Endothelial cell of umbilical vein (primary cell): Measurements from ENCODE around the gene CRYBA4. TPM values are rescaled to one million over a fixed set of nuclear protein-coding genes. Genes with fewer than 3 reads are reported as not detected.

Source experiments
- BruUV-seq: library from RNA; stranded (reverse); fragments of 400-500 nt; replicated peaks from 2 replicates; lab custom pipeline; 2021; lab: Mats Ljungman, UMichigan
- CTCF ChIA-PET: fragments of 300-600, 350-600 bp; sonication (Branson Sonifier 250); formaldehyde crosslinking; loops from one replicate; lab custom pipeline; 2021; ENCODE audit warnings: antibody characterized with exemption, inconsistent platforms; lab: Charles Lee
- POLR2A ChIA-PET: fragments of 300-600, 350-600 bp; sonication (Branson Sonifier 250); formaldehyde crosslinking; loops from one replicate; lab custom pipeline; 2021; ENCODE audit warnings: antibody characterized with exemption, inconsistent platforms; lab: Charles Lee
- DNase-seq: peaks from one replicate; pipeline ENCODE4 v3.0.0-alpha.2; 2011; ENCODE audit warnings: low read depth, low spot score
- FAIRE-seq: peaks from 2 replicates; lab custom pipeline; 2011; peaks lifted over from hg19 to GRCh38; lab: Jason Lieb, UNC
- H2AFZ ChIP-seq: 2 replicates; pipeline ENCODE4 v1.6.0; 2012; ENCODE audit warnings: low read depth, low read length, control low read depth, inconsistent platforms
- H3K27ac ChIP-seq: 2 replicates; pipeline ENCODE4 v1.5.1; 2011; ENCODE audit warnings: low read depth, mild to moderate bottlenecking, control low read depth, low read length, moderate library complexity; ENCODE audit not compliant: insufficient read depth
- H3K27me3 ChIP-seq, 2 experiments: 2 replicates each; pipeline versions ENCODE4 v1.6.0 to v1.6.1; 2011; ENCODE audit warnings: low read length in 2 of 2, mixed read lengths in 1 of 2; ENCODE audit not compliant: control insufficient read depth in 2 of 2, insufficient read depth in 2 of 2
- H3K36me3 ChIP-seq, 2 experiments: 2 replicates in 1 of 2; 3 replicates in 1 of 2; pipeline ENCODE4 v1.5.1; 2011; ENCODE audit warnings: low read length in 2 of 2, mild to moderate bottlenecking in 1 of 2, moderate library complexity in 1 of 2; ENCODE audit not compliant: control insufficient read depth in 2 of 2, insufficient read depth in 2 of 2; ENCODE audit errors: extremely low read depth in 1 of 2
- H3K4me1 ChIP-seq: 3 replicates; pipeline ENCODE4 v1.5.1; 2011; ENCODE audit warnings: mild to moderate bottlenecking, low read length; ENCODE audit not compliant: control insufficient read depth, insufficient read depth; ENCODE audit errors: extremely low read depth
- H3K4me2 ChIP-seq: 2 replicates; pipeline ENCODE4 v1.6.1; 2011; ENCODE audit warnings: low read length, control low read depth, mixed read lengths; ENCODE audit not compliant: insufficient read depth
- H3K4me3 ChIP-seq, 3 experiments: fragments of 200-600 bp in 1 of 3; sonication (generic), shearing (Covaris generic) in 1 of 3; replicated peaks in 1 of 3; 2 replicates each; pipeline ENCODE4 v1.5.1; 2011 to 2016; ENCODE audit warnings: control low read depth in 3 of 3, low read length in 3 of 3, mild to moderate bottlenecking in 2 of 3, inconsistent platforms in 1 of 3, low read depth in 1 of 3, moderate library complexity in 1 of 3; ENCODE audit not compliant: insufficient read depth in 1 of 3
- H3K79me2 ChIP-seq: 2 replicates; pipeline ENCODE4 v1.6.0; 2012; ENCODE audit warnings: low read length, inconsistent platforms; ENCODE audit not compliant: control insufficient read depth, insufficient read depth
- H3K9ac ChIP-seq: replicated peaks from 2 replicates; pipeline ENCODE3; 2011; ENCODE audit warnings: low read length, control low read depth; ENCODE audit not compliant: insufficient read depth; ENCODE audit errors: extremely low read depth
- H3K9me1 ChIP-seq: replicated peaks from 3 replicates; pipeline ENCODE4 v1.6.0; 2011; ENCODE audit warnings: mild to moderate bottlenecking, low read length; ENCODE audit not compliant: control insufficient read depth, insufficient read depth; ENCODE audit errors: extremely low read depth
- H3K9me3 ChIP-seq: replicated peaks from 2 replicates; pipeline ENCODE4 v1.5.1; 2012; ENCODE audit warnings: low read length, inconsistent platforms; ENCODE audit not compliant: control insufficient read depth, insufficient read depth
- H4K20me1 ChIP-seq: replicated peaks from 2 replicates; pipeline ENCODE3; 2011; ENCODE audit warnings: mild to moderate bottlenecking, low read length; ENCODE audit not compliant: control insufficient read depth, insufficient read depth; ENCODE audit errors: extremely low read depth
- CTCF ChIP-seq, 2 donors: IDR thresholded peaks; 1 replicate in 1 of 2; 2 replicates in 1 of 2; pipeline ENCODE4 v1.5.1; 2011; ENCODE audit warnings: low read length in 2 of 2, mild to moderate bottlenecking in 2 of 2, moderate library complexity in 2 of 2, control low read depth in 1 of 2, inconsistent platforms in 1 of 2, low read depth in 1 of 2; ENCODE audit not compliant: insufficient read depth in 1 of 2; ENCODE audit errors: extremely low read depth in 1 of 2
- EZH2 ChIP-seq: IDR thresholded peaks from 2 replicates; pipeline ENCODE4 v1.6.1; 2012; ENCODE audit warnings: borderline replicate concordance, low read depth, mild to moderate bottlenecking, moderate library complexity, low read length, inconsistent platforms; ENCODE audit not compliant: severe bottlenecking
- FOS ChIP-seq: IDR thresholded peaks from 2 replicates; pipeline ENCODE4 v1.6.1; 2011; ENCODE audit warnings: mild to moderate bottlenecking, low read length, moderate library complexity, borderline replicate concordance; ENCODE audit not compliant: insufficient read depth
- GATA2 ChIP-seq: IDR thresholded peaks from 2 replicates; pipeline ENCODE4 v1.7.0; 2011; ENCODE audit warnings: low read depth, mild to moderate bottlenecking, moderate library complexity, mixed read lengths, low read length; ENCODE audit not compliant: insufficient read length, insufficient read depth
- JUN ChIP-seq: IDR thresholded peaks from 2 replicates; pipeline ENCODE4 v1.6.1; 2011; ENCODE audit warnings: borderline replicate concordance, low read depth; ENCODE audit not compliant: insufficient read length, insufficient read depth
- POLR2A ChIP-seq: IDR thresholded peaks from 2 replicates; pipeline ENCODE4 v1.6.1; 2012; ENCODE audit warnings: low read depth, mild to moderate bottlenecking, control low read depth, low read length
- dilution Hi-C: fragments of 300-500 bp; cut with MboI; formaldehyde crosslinking; loops from one replicate; pipeline ENCODE4 v1.15.0; 2019; ENCODE audit warnings: low sequenced_read_pairs; ENCODE audit not compliant: extremely low pct_ligation_motif_present
- intact Hi-C: fragments of 100-400 bp; cut with micrococcal nuclease; formaldehyde crosslinking; loops from one replicate; pipeline ENCODE4 v1.10.0; 2022
- polyA plus RNA-seq, 4 experiments: library from polyadenylated mRNA; depleted of rRNA in 3 of 4; stranded (reverse) in 3 of 4; unstranded in 1 of 4; fragments of >200 nt; gene quantifications; 2 replicates each; pipeline versions ENCODE4 v1.2.1 to v1.2.3, GENCODE V29; 2011 to 2012; ENCODE audit warnings: missing spikeins in 1 of 4
- total RNA-seq: library from RNA; stranded (reverse); gene quantifications from 2 replicates; pipeline ENCODE4 v1.2.3, GENCODE V29; 2021

The CRYBA4 gene
- total and polyA plus RNA-seq, 2 donors (not counting 3 experiments of a cell fraction or from before 2014, with no cell fraction given) = not detected

GRCh38 chr22:26648011-26648497 lies 26.3 kb downstream of the CRYBA4 start:
- Histone ChIP-seq H3K9ac (no peak overlapping the region), H3K4me1 (peaks cover 5% of the 10 kb centered on the region), H3K36me3 (no peaks in the 10 kb centered on the region), H3K9me3 (no peaks in the 10 kb centered on the region), H3K4me3 (no peak overlapping the region), H2AFZ (no peak overlapping the region), H3K4me2 (no peak overlapping the region), H3K27me3 (peaks cover 24 to 29% of the 10 kb centered on the region in 2 experiments), H3K79me2 (no peaks in the 10 kb centered on the region), H3K27ac (no peak overlapping the region), H3K9me1 (no peaks in the 10 kb centered on the region), H4K20me1 (no peaks in the 10 kb centered on the region)
- CTCF ChIA-PET = interaction anchor here (0.6 kb wide), 1 partner anchor 24 kb away, joined by 3 read pairs; no protein-coding TSS in a partner anchor
- TF ChIP-seq POLR2A (no peak), EZH2 (no peak), GATA2 (no peak), CTCF (IDR thresholded peaks at IDR 0.05; ENCODE audit: extremely low read depth in 1 of 2, insufficient read depth in 1 of 2, low read depth in 1 of 2, low read length in 2 of 2) (no peak), FOS (no peak), JUN (no peak)
- BruUV-seq = no TSS peak
- FAIRE-seq (no peak), DNase-seq (no peak)
- intact Hi-C loops (no loop called here), dilution Hi-C loops (no loop called here)
- POLR2A ChIA-PET = no interaction called here
